H1 (cell line): Measurements from ENCODE around the gene SCNN1G.

Source experiments
- BRCA1 ChIP-seq: IDR thresholded peaks from 2 replicates; pipeline ENCODE4 v1.6.1; 2012; ENCODE audit warnings: low read depth, low read length, improper control_type of control experiment
- EGR1 ChIP-seq: IDR thresholded peaks from 2 replicates; pipeline ENCODE4 v1.6.1; 2011; ENCODE audit warnings: low read depth, low read length, borderline replicate concordance
- EZH2 ChIP-seq: fragments of 200-600 bp; sonication (generic); IDR thresholded peaks from 2 replicates; pipeline ENCODE4 v1.7.1; 2012; ENCODE audit warnings: low read depth, mild to moderate bottlenecking, moderate library complexity, low read length, inconsistent platforms; ENCODE audit not compliant: severe bottlenecking
- GABPA ChIP-seq: IDR thresholded peaks from 2 replicates; pipeline ENCODE4 v1.6.1; 2011; ENCODE audit warnings: mild to moderate bottlenecking, low read length, moderate library complexity, borderline replicate concordance; ENCODE audit not compliant: insufficient read depth
- JUN ChIP-seq: IDR thresholded peaks from 2 replicates; pipeline ENCODE4 v1.6.1; 2011; ENCODE audit warnings: low read depth, mild to moderate bottlenecking, improper control_type of control experiment, low read length
- KDM5A ChIP-seq: fragments of 200-600 bp; IDR thresholded peaks from 2 replicates; pipeline ENCODE4 v1.7.1; 2012; ENCODE audit warnings: mild to moderate bottlenecking, low read length, inconsistent platforms, mixed read lengths
- NRF1 ChIP-seq: IDR thresholded peaks from 2 replicates; pipeline ENCODE4 v1.6.1; 2011; ENCODE audit warnings: mild to moderate bottlenecking, low read depth, low read length, improper control_type of control experiment
- POLR2A ChIP-seq, 2 experiments: IDR thresholded peaks; 1 replicate in 1 of 2; 2 replicates in 1 of 2; pipeline ENCODE4 v1.6.1; 2011; ENCODE audit warnings: low read depth in 2 of 2, low read length in 2 of 2, mild to moderate bottlenecking in 2 of 2; ENCODE audit errors: control extremely low read depth in 1 of 2
- POLR2AphosphoS5 ChIP-seq: IDR thresholded peaks from 2 replicates; pipeline ENCODE4 v1.6.1; 2011; ENCODE audit warnings: low read depth, low read length
- RFX5 ChIP-seq: IDR thresholded peaks from 2 replicates; pipeline ENCODE4 v1.6.1; 2011; ENCODE audit warnings: low read depth, low read length, improper control_type of control experiment, borderline replicate concordance
- RNF2 ChIP-seq: fragments of 200-900, 300-1000 bp; sonication (generic); IDR thresholded peaks from 2 replicates; pipeline ENCODE4 v1.7.1; 2016; ENCODE audit warnings: borderline replicate concordance, low read depth, mild to moderate bottlenecking, antibody characterized with exemption, low read length; ENCODE audit not compliant: poor library complexity, severe bottlenecking; ENCODE audit errors: missing control alignments
- TAF1 ChIP-seq: IDR thresholded peaks from 2 replicates; pipeline ENCODE4 v1.6.1; 2011; ENCODE audit warnings: mild to moderate bottlenecking, low read depth, low read length
- TCF12 ChIP-seq: IDR thresholded peaks from 2 replicates; pipeline ENCODE4 v1.6.1; 2011; ENCODE audit warnings: low read depth, mild to moderate bottlenecking, low read length
- TF ChIP-seq, protein P1 (sequence below), 3 experiments: IDR thresholded peaks; 1 replicate in 2 of 3; 2 replicates in 1 of 3; pipeline versions ENCODE4 v1.5.1 to v1.6.1; 2011; ENCODE audit warnings: low read length in 3 of 3, mild to moderate bottlenecking in 3 of 3, inconsistent platforms in 2 of 3, low read depth in 1 of 3, moderate library complexity in 1 of 3; ENCODE audit not compliant: insufficient read depth in 1 of 3; ENCODE audit errors: control extremely low read depth in 1 of 3

DNA sequence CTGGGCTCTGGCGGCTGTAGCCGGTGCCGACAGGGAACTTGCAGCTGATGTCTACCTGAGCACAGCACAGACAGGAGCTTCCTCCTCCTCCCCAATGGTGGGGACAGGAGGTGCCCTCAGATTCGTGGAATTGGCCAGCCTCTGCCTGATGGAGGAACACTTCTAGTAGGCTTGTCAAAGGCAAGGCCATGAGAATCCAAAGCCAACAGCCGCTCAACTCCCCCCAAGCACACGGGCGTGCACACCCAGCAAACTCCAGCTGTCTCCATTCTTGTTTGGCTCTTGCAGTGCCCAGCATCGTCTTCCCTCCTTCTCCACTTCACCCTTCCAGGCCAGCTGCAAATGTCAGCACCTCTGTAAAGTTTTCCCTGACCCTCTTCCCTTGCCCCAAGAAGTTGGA lies 35.1 kb downstream of the SCNN1G start:
- no peak for TF ChIP-seq EZH2
- no peak for TF ChIP-seq TCF12
- TF ChIP-seq, protein P1, sequence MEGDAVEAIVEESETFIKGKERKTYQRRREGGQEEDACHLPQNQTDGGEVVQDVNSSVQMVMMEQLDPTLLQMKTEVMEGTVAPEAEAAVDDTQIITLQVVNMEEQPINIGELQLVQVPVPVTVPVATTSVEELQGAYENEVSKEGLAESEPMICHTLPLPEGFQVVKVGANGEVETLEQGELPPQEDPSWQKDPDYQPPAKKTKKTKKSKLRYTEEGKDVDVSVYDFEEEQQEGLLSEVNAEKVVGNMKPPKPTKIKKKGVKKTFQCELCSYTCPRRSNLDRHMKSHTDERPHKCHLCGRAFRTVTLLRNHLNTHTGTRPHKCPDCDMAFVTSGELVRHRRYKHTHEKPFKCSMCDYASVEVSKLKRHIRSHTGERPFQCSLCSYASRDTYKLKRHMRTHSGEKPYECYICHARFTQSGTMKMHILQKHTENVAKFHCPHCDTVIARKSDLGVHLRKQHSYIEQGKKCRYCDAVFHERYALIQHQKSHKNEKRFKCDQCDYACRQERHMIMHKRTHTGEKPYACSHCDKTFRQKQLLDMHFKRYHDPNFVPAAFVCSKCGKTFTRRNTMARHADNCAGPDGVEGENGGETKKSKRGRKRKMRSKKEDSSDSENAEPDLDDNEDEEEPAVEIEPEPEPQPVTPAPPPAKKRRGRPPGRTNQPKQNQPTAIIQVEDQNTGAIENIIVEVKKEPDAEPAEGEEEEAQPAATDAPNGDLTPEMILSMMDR (IDR thresholded peaks at IDR 0.05; ENCODE audit: control extremely low read depth in 1 of 3, insufficient read depth in 1 of 3, low read depth in 1 of 3, low read length in 3 of 3) = no peak
- TF ChIP-seq BRCA1 = no peak
- TF ChIP-seq TAF1 = no peak
- no peak for TF ChIP-seq RFX5
- no peak for TF ChIP-seq EGR1
- no peak for TF ChIP-seq JUN
- no peak for TF ChIP-seq POLR2A (IDR thresholded peaks at IDR 0.05; ENCODE audit: control extremely low read depth in 1 of 2, low read depth in 2 of 2, low read length in 2 of 2)
- TF ChIP-seq RNF2 = no peak
- TF ChIP-seq NRF1 = no peak
- no peak for TF ChIP-seq POLR2AphosphoS5
- no peak for TF ChIP-seq GABPA
- no peak for TF ChIP-seq KDM5A
